GM19438 (cell line): Measurements from ENCODE around the gene DGKD.

Source experiments
- ATAC-seq: cut with Tn5 transposase; IDR thresholded peaks from one replicate; pipeline ENCODE4 v1.9.1; 2021; ENCODE audit warnings: low read depth; ENCODE audit not compliant: unreplicated experiment

Gene DGKD

GRCh38 chr2:233423552-233423860 lies 69.2 kb downstream of the DGKD start:
- no peak for ATAC-seq

- no peak for ATAC-seq
Measured at GRCh38 chr2:233424154-233424951, 70.1 kb downstream of the DGKD start.

DNA sequence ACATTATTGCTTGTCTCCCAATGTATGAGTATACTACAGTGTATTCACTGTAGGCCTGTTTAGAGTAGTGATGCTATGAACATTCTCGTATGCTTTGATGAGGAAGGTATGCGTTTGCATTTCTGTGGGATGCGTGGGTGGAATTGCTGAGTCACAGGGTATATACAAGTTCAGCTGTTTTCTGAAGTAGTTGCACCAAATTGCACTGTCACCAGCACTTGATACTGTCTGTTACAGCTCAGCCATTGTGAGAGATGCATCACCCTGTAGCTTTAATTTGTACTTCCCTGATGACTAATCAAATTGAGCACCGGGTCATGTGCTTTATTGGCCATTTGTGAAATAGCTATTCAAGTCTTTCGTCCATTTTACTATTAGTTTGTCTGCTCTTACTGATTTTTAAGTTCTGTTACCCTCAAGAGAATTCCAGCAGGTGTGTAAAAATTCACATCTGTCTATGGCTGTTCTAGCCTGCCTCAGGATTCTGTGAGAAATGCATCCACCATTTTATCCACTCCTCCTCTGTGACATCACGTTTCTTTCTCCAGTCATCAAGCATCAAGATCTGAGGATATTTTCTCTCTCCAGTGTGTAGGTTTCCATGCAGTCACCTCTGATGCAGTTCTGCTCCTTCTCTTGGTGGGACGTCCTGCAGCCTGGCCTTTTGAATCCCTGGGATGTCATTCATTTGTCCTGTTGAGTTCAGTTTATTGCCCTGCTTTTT lies 72.5 kb downstream of the DGKD start:
- no peak for ATAC-seq

GRCh38 chr2:233428008-233428407 lies 73.7 kb downstream of the DGKD start:
- ATAC-seq: no peak

DNA sequence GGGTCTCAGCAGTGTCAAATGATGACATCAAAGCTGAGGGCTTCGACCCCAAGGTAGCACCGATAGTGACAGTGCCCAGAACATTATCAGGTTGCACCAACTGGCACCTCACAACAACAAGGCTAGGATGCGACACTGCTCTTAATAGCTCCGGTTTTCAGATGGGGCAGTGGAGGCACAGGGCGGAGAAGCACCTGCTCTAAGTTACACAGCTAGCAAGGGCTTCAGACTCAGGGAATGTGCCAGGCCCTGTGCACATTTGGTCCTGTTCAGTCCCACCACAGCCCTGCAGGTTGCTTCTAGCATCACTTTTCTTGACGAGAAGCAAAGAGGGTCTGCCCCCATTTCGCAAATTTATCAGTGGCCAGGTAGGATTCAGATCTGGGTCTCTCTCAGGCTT lies 74.1 kb downstream of the DGKD start:
- no peak for ATAC-seq

- no peak for ATAC-seq
Measured at GRCh38 chr2:233429175-233429897, 75.0 kb downstream of the DGKD start.

- ATAC-seq: no peak
Measured at GRCh38 chr2:233430081-233430480, 75.8 kb downstream of the DGKD start.

- ATAC-seq: no peak
Measured at GRCh38 chr2:233430651-233431050, 76.4 kb downstream of the DGKD start.

DNA sequence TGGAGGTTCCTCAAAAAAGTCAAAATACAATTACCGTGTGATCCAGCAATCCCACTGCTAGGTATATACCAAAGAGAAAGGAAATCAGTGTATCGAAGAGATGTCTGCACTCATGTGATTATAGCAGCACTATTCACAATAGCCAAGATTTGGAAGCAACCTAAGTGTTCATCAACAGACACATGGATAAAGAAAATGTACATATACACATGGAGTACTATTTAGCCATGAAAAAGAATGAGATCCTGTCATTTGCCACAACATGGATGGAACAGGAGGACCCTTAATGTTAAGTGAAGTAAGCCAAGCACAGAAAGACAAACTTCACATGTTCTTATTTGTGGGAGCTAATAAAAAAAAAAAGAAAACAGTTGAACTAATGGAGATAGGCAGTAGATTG lies 78.7 kb downstream of the DGKD start:
- ATAC-seq: no peak

GRCh38 chr2:233433794-233434193 lies 79.5 kb downstream of the DGKD start:
- ATAC-seq: no peak

DNA sequence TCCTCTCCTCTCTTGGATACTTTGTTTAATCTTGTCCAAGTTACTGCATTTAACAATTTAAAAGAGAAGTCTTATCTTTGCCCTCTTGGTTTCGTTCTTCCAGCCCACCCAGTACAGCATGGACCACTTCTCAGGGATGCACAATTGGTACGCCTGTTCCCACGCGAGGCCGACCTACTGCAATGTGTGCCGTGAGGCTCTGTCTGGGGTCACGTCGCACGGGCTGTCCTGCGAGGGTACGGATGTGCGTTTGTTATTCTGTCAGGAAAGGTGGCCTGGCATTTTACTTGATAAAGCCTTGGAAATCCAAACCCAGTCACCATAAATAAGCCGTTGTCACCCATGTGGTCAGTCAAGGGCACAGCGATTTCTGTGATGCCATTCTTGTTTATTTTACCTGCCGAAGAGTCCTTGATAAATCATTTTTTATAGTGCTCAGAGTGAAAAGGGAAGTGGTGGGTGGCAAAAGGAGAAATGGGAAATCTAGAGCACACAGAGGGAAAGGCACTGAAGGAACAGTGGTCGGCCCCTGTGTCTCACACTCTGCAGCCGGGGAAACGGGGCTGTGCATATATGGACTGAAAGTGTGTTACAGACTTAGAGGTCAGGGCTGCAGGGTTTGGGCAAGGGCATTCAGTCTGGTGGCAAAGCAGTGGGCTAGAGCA lies 80.5 kb downstream of the DGKD start:
- no peak for ATAC-seq

DNA sequence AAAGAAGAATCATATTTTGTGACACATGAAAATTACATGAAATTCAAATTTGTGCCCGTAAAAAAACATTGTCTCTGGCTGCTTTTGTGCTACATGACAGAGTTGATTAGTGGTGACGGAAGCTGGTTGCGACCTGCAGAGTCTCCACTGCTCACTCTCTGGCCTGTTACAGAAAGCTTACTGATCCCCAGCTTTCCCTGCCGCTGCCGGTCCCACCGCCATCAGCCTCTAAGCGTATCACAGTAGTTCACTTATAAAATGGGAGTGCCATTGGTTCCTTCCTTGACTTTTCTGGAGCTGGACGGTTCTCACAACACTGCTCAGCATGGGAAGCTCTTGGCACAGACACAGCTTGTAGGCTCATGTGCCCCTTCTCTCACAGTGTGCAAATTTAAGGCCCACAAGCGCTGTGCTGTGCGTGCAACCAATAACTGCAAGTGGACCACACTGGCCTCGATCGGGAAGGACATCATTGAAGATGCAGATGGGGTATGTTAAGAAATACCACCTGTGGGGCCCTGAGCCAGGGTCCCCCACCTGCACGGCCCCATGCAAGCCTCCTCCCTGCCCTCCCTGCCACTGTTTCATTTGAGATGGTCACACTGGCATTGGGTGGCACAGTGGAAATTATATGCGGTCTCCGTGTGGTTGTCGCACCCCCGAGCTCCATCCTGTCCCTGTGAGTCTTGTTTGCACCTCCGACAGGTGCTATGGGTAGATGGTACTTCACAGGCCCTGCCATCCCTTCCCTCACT lies 81.3 kb downstream of the DGKD start:
- no peak for ATAC-seq

- ATAC-seq: no peak
Measured at GRCh38 chr2:233436191-233436581, 81.9 kb downstream of the DGKD start.

DNA sequence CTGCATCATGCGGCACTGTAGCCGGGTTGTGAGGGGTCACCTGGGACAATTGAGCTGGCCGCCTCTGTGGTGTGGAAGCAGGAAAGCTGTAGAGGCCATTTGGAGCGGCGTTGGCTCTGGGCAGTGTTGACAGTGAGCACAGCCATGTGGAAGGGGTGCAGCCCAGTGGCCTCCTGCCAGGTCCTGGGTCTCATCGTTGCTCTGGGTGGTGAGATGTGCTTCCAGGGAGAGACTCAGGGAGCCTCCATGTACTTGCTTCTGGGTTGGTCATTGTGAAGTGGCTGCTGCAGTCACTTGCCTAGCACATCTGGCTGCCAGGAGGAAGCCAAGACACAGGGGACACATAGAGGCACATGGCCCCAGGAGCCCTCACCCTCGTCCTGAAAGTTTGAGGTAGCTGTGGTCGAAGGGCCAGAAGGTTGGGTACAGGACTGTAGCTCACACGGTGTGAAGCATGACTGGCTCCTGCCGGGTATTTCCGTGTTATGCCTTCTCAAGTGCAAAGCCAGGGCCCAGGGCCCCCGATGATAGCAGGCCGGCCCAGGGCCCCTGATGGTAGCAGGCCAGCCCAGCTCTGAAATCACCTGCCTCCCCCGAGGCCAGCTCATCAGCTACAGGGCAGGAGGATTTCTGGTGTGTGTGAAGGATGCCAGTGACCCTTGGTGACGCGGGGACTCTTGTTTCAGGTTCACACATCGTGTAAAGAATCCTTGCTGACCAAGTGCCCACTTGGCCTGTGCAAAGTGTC lies 82.6 kb downstream of the DGKD start:
- ATAC-seq: no peak

DNA sequence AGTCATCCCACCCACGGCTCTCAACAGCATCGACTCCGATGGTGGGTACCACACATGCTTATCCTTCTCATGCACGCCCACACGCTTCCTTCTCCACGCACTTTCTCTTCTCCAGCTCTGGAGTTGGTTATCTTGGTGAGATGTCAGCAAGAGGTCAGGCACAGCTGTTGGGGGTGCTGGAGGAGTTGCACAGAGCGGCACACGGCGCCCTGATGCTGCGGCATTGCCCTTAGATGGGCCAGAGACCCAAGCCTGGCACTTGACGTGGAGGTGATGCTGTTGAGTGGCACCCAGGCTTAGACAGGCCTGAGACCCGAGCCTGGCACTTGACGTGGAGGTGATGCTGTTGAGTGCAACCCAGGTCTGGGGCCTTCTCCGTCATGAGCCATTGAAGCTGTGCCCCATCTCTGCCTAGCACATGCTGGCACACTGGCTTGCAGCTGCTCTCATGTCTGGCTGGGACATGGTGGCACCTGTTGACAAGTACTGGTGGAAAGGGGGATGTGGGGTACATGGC lies 83.2 kb downstream of the DGKD start:
- ATAC-seq: no peak

- no peak for ATAC-seq
Measured at GRCh38 chr2:233438573-233439147, 84.4 kb downstream of the DGKD start.

GRCh38 chr2:233439191-233439590 lies 84.9 kb downstream of the DGKD start:
- no peak for ATAC-seq

GRCh38 chr2:233440314-233440713 lies 86.0 kb downstream of the DGKD start:
- ATAC-seq: no peak

- ATAC-seq: no peak
Measured at GRCh38 chr2:233440714-233441113, 86.4 kb downstream of the DGKD start.
